Measurements from ENCODE around the gene CCDC124.

The CCDC124 gene

GRCh38 chr19:17943274-17944221 is 10.7 kb downstream of the CCDC124 start:
- H3K36me3 Mint-ChIP-seq (ENCODE audit: low read depth): peaks cover 64% of the 10 kb centered on the region
- H3K4me1 Mint-ChIP-seq (ENCODE audit: low read depth): peaks cover 19% of the 10 kb centered on the region

GRCh38 chr19:17944301-17944700 is 11.5 kb downstream of the CCDC124 start:
- peaks cover 57% of the 10 kb centered on the region for H3K36me3 Mint-ChIP-seq (ENCODE audit: low read depth)
- peaks cover 26% of the 10 kb centered on the region for H3K4me1 Mint-ChIP-seq (ENCODE audit: low read depth)
- H3K4me3 Mint-ChIP-seq: no peak overlapping the region
- intact Hi-C loops (cut with micrococcal nuclease): no loop called here
- H3K9me3 Mint-ChIP-seq: no peaks in the 10 kb centered on the region
- H3K27me3 Mint-ChIP-seq: peaks cover 16% of the 10 kb centered on the region
- H3K27ac Mint-ChIP-seq: no peak overlapping the region

More at GRCh38 chr19:17943274-17944221, 10.7 kb downstream of the CCDC124 start:
- intact Hi-C loops (cut with micrococcal nuclease): no loop called here
- Mint-ChIP-seq H3K9me3 (no peaks in the 10 kb centered on the region), H3K4me3 (no peak overlapping the region), H3K27me3 (peaks cover 8% of the 10 kb centered on the region), H3K27ac (no peak overlapping the region)

- intact Hi-C loops (cut with micrococcal nuclease): loop anchor here (1.0 kb wide), 1 partner anchor 50 kb away; no protein-coding TSS in a partner anchor
- H3K9me3 Mint-ChIP-seq: no peaks in the 10 kb centered on the region
- H3K27ac Mint-ChIP-seq: peak overlapping the region; percentile 79
- peaks cover 28% of the 10 kb centered on the region for H3K36me3 Mint-ChIP-seq (ENCODE audit: low read depth)
- peaks cover 53% of the 10 kb centered on the region for H3K4me1 Mint-ChIP-seq (ENCODE audit: low read depth)
- H3K27me3 Mint-ChIP-seq: peaks cover 43% of the 10 kb centered on the region
- peak overlapping the region; percentile 85 for H3K4me3 Mint-ChIP-seq
These were observed 14.4 kb downstream of the CCDC124 start for GRCh38 chr19:17946965-17947784.

- H3K27me3 Mint-ChIP-seq: peaks cover 51% of the 10 kb centered on the region
- peaks cover 59% of the 10 kb centered on the region for H3K4me1 Mint-ChIP-seq (ENCODE audit: low read depth)
- peaks cover 21% of the 10 kb centered on the region for H3K36me3 Mint-ChIP-seq (ENCODE audit: low read depth)
These were observed 15.1 kb downstream of the CCDC124 start for GRCh38 chr19:17947815-17948513.

GRCh38 chr19:17948514-17948900 is 15.7 kb downstream of the CCDC124 start:
- H3K9me3 Mint-ChIP-seq: no peaks in the 10 kb centered on the region
- peaks cover 56% of the 10 kb centered on the region for H3K27me3 Mint-ChIP-seq
- H3K27ac Mint-ChIP-seq: peak overlapping the region; percentile 79
- H3K4me3 Mint-ChIP-seq: peak overlapping the region; percentile 67
- H3K36me3 Mint-ChIP-seq (ENCODE audit: low read depth): peaks cover 15% of the 10 kb centered on the region
- intact Hi-C loops (cut with micrococcal nuclease): no loop called here
- H3K4me1 Mint-ChIP-seq (ENCODE audit: low read depth): peaks cover 62% of the 10 kb centered on the region

More at GRCh38 chr19:17947815-17948513, 15.1 kb downstream of the CCDC124 start:
- Mint-ChIP-seq H3K4me3 (peak overlapping the region; percentile 85), H3K27ac (peak overlapping the region; percentile 79), H3K9me3 (no peaks in the 10 kb centered on the region)
- intact Hi-C loops (cut with micrococcal nuclease): no loop called here

- intact Hi-C loops (cut with micrococcal nuclease): no loop called here
- peak overlapping the region; percentile 79 for H3K27ac Mint-ChIP-seq
- peaks cover 8% of the 10 kb centered on the region for H3K36me3 Mint-ChIP-seq (ENCODE audit: low read depth)
- H3K4me1 Mint-ChIP-seq (ENCODE audit: low read depth): peaks cover 62% of the 10 kb centered on the region
- no peaks in the 10 kb centered on the region for H3K9me3 Mint-ChIP-seq
- H3K27me3 Mint-ChIP-seq: peaks cover 64% of the 10 kb centered on the region
- peak overlapping the region; percentile 27 for H3K4me3 Mint-ChIP-seq
These were observed 16.4 kb downstream of the CCDC124 start for GRCh38 chr19:17948931-17949930.

GRCh38 chr19:17949956-17950309 is 17.1 kb downstream of the CCDC124 start:
- peaks cover 71% of the 10 kb centered on the region for H3K27me3 Mint-ChIP-seq
- peak overlapping the region; percentile 42 for H3K4me3 Mint-ChIP-seq
- H3K9me3 Mint-ChIP-seq: no peaks in the 10 kb centered on the region
- H3K27ac Mint-ChIP-seq: peak overlapping the region; percentile 79
- intact Hi-C loops (cut with micrococcal nuclease): no loop called here
- peaks cover 62% of the 10 kb centered on the region for H3K4me1 Mint-ChIP-seq (ENCODE audit: low read depth)
- peaks cover under 1% of the 10 kb centered on the region for H3K36me3 Mint-ChIP-seq (ENCODE audit: low read depth)

GRCh38 chr19:17950310-17951156 is 17.7 kb downstream of the CCDC124 start:
- Mint-ChIP-seq H3K9me3 (no peaks in the 10 kb centered on the region), H3K27ac (peak overlapping the region; percentile 79), H3K4me1 (ENCODE audit: low read depth) (peaks cover 61% of the 10 kb centered on the region)

GRCh38 chr19:17951157-17951989 is 18.6 kb downstream of the CCDC124 start:
- intact Hi-C loops (cut with micrococcal nuclease): no loop called here
- no peaks in the 10 kb centered on the region for H3K36me3 Mint-ChIP-seq (ENCODE audit: low read depth)
- H3K4me1 Mint-ChIP-seq (ENCODE audit: low read depth): peaks cover 53% of the 10 kb centered on the region
- peak overlapping the region; percentile 79 for H3K27ac Mint-ChIP-seq
- no peaks in the 10 kb centered on the region for H3K9me3 Mint-ChIP-seq
- H3K4me3 Mint-ChIP-seq: peak overlapping the region; percentile 42
- peaks cover 75% of the 10 kb centered on the region for H3K27me3 Mint-ChIP-seq

More at GRCh38 chr19:17950310-17951156, 17.7 kb downstream of the CCDC124 start:
- intact Hi-C loops (cut with micrococcal nuclease): no loop called here
- Mint-ChIP-seq H3K27me3 (peaks cover 73% of the 10 kb centered on the region), H3K36me3 (ENCODE audit: low read depth) (no peaks in the 10 kb centered on the region), H3K4me3 (peak overlapping the region; percentile 42)

GRCh38 chr19:17951990-17952976 is 19.5 kb downstream of the CCDC124 start:
- Mint-ChIP-seq H3K36me3 (ENCODE audit: low read depth) (no peaks in the 10 kb centered on the region), H3K4me3 (peak overlapping the region; percentile 17), H3K9me3 (no peaks in the 10 kb centered on the region), H3K27me3 (peaks cover 82% of the 10 kb centered on the region), H3K27ac (peak overlapping the region; percentile 19), H3K4me1 (ENCODE audit: low read depth) (peaks cover 48% of the 10 kb centered on the region)
- intact Hi-C loops (cut with micrococcal nuclease): no loop called here

All from dendritic cell treated with granulocyte-macrophage colony-stimulating factor and Interleukin-4, amounts not matched to agents 40 ng/mL and 50 ng/mL, for 4 days (primary cell).